Measurements from ENCODE around the gene SF1.

SF1 gene

GRCh38 chr11:64804346-64805210, 26.2 kb upstream of the SF1 start:
- no peaks in the 10 kb centered on the region for H3K27me3 ChIP-seq (ENCODE audit: insufficient read depth, poor library complexity, severe bottlenecking)
- no peak for TF ChIP-seq SPI1 (IDR thresholded peaks at IDR 0.05; ENCODE audit: borderline replicate concordance, low read depth)
- no peak for TF ChIP-seq GABPA (IDR thresholded peaks at IDR 0.05; ENCODE audit: low read depth)
- no peak for TF ChIP-seq CTCF (IDR thresholded peaks at IDR 0.05; ENCODE audit: insufficient read depth, low read length)
- no peak for TF ChIP-seq POLR2AphosphoS5 (IDR thresholded peaks at IDR 0.05; ENCODE audit: low read depth)
- no peak for TF ChIP-seq REST (IDR thresholded peaks at IDR 0.05; ENCODE audit: insufficient replicate concordance, low read depth)
- no peak for DNase-seq (ENCODE audit: low read depth in 1 of 2, low spot score in 1 of 2)
- H3K27ac ChIP-seq (replicated peaks), result no peak overlapping the region
- no peak overlapping the region for H3K4me3 ChIP-seq (replicated peaks; ENCODE audit: insufficient read depth, low read length)

- TF ChIP-seq POLR2AphosphoS5 (IDR thresholded peaks at IDR 0.05; ENCODE audit: low read depth) (no peak), GABPA (IDR thresholded peaks at IDR 0.05; ENCODE audit: low read depth) (no peak), CTCF (IDR thresholded peaks at IDR 0.05; ENCODE audit: insufficient read depth, low read length) (no peak), SPI1 (IDR thresholded peaks at IDR 0.05; ENCODE audit: borderline replicate concordance, low read depth) (no peak), REST (IDR thresholded peaks at IDR 0.05; ENCODE audit: insufficient replicate concordance, low read depth) (no peak)
- no peaks in the 10 kb centered on the region for H3K27me3 ChIP-seq (ENCODE audit: insufficient read depth, poor library complexity, severe bottlenecking)
- H3K4me3 ChIP-seq (replicated peaks; ENCODE audit: insufficient read depth, low read length), result peak overlapping the region; percentile 62
- H3K27ac ChIP-seq (replicated peaks), result peak overlapping the region; percentile 61
- no peak for DNase-seq (ENCODE audit: low read depth in 1 of 2, low spot score in 1 of 2)
These were observed 25.6 kb upstream of the SF1 start for GRCh38 chr11:64803846-64804345.

- TF ChIP-seq GABPA (IDR thresholded peaks at IDR 0.05; ENCODE audit: low read depth) (no peak), POLR2AphosphoS5 (IDR thresholded peaks at IDR 0.05; ENCODE audit: low read depth) (no peak), CTCF (IDR thresholded peaks at IDR 0.05; ENCODE audit: insufficient read depth, low read length) (no peak), SPI1 (IDR thresholded peaks at IDR 0.05; ENCODE audit: borderline replicate concordance, low read depth) (no peak), REST (IDR thresholded peaks at IDR 0.05; ENCODE audit: insufficient replicate concordance, low read depth) (no peak)
- H3K27me3 ChIP-seq (ENCODE audit: insufficient read depth, poor library complexity, severe bottlenecking), result no peaks in the 10 kb centered on the region
- peak within 1 kb of the TSS; percentile 76 for H3K4me3 ChIP-seq (replicated peaks; ENCODE audit: insufficient read depth, low read length)
- peak; percentile 54 to 72 for DNase-seq (ENCODE audit: low read depth in 1 of 2, low spot score in 1 of 2)
- peak within 1 kb of the TSS; percentile 85 for H3K27ac ChIP-seq (replicated peaks)
These were observed 25.0 kb upstream of the SF1 start, which contains the start of gene MAP4K2 for GRCh38 chr11:64803158-64803845. Gene MAP4K2 (minus strand): TSS chr11:64803214. CDS start chr11:64803149, 65 bp downstream.

All from HL-60 (cell line).